Panc1 (cell line): Measurements from ENCODE around the gene CORIN. TPM values are rescaled to one million over a fixed set of nuclear protein-coding genes. Genes with fewer than 3 reads are reported as not detected.

Experiments
- ATAC-seq: fragments of 200-7000 bp; cut with Tn5 transposase; 2 replicates; pipeline ENCODE4 v1.9.1; 2020; ENCODE audit warnings: mild to moderate bottlenecking, moderate library complexity
- BruUV-seq: library from RNA; stranded (reverse); fragments of 400-500 nt; replicated peaks from 2 replicates; lab custom pipeline; 2021; lab: Mats Ljungman, UMichigan
- CTCF ChIA-PET: fragments of 300-600 bp; sonication (Branson Sonifier 250); formaldehyde crosslinking; loops from one replicate; lab custom pipeline; 2022; ENCODE audit warnings: antibody characterized with exemption; lab: Charles Lee
- POLR2A ChIA-PET: fragments of 300-600 bp; sonication (Branson Sonifier 250); formaldehyde crosslinking; loops from one replicate; lab custom pipeline; 2022; ENCODE audit warnings: antibody characterized with exemption; lab: Charles Lee
- DNase-seq: peaks from one replicate; pipeline ENCODE4 v3.0.0-alpha.2; 2010; ENCODE audit warnings: low read depth, low spot score
- H3K27ac ChIP-seq: 2 replicates; pipeline ENCODE4 v1.5.1; 2011; ENCODE audit warnings: mild to moderate bottlenecking, low read length, inconsistent platforms
- H3K27me3 ChIP-seq: fragments of 200-500 bp; sonication (Bioruptor generic); 2 replicates; pipeline ENCODE4 v1.6.0; 2014; ENCODE audit warnings: low read length, inconsistent platforms; ENCODE audit not compliant: control insufficient read depth, insufficient read depth
- H3K36me3 ChIP-seq: fragments of 200-500 bp; sonication (Bioruptor generic); 2 replicates; pipeline ENCODE4 v1.5.1; 2014; ENCODE audit warnings: inconsistent platforms, mild to moderate bottlenecking, low read length, moderate library complexity; ENCODE audit not compliant: control insufficient read depth, insufficient read depth
- H3K4me1 ChIP-seq: 2 replicates; pipeline ENCODE4 v1.5.1; 2011; ENCODE audit warnings: inconsistent platforms, mild to moderate bottlenecking, low read length, moderate library complexity; ENCODE audit not compliant: control insufficient read depth, insufficient read depth
- H3K4me3 ChIP-seq, 2 experiments: 2 replicates each; pipeline ENCODE4 v1.5.1; 2011 to 2012; ENCODE audit warnings: low read depth in 2 of 2, low read length in 2 of 2, mild to moderate bottlenecking in 2 of 2, inconsistent platforms in 1 of 2, moderate library complexity in 1 of 2
- H3K9me3 ChIP-seq: fragments of 200-500 bp; sonication (Bioruptor generic); 2 replicates; pipeline ENCODE4 v1.5.1; 2014; ENCODE audit warnings: low read depth, mild to moderate bottlenecking, inconsistent platforms, low read length, moderate library complexity; ENCODE audit not compliant: control insufficient read depth, insufficient read depth
- POLR2AphosphoS5 ChIP-seq: IDR thresholded peaks from 2 replicates; pipeline ENCODE4 v1.6.1; 2012; ENCODE audit warnings: mild to moderate bottlenecking, low read depth, low read length, moderate library complexity
- SIN3A ChIP-seq: IDR thresholded peaks from 2 replicates; pipeline ENCODE4 v1.6.1; 2012; ENCODE audit warnings: low read depth, mild to moderate bottlenecking, low read length, moderate library complexity, borderline replicate concordance; ENCODE audit not compliant: insufficient read depth
- TCF7L2 ChIP-seq: IDR thresholded peaks from 2 replicates; pipeline ENCODE4 v1.6.1; 2011; ENCODE audit warnings: mild to moderate bottlenecking, low read depth, low read length, inconsistent platforms
- in situ Hi-C: cut with HindIII; loops from 2 replicates; pipeline ENCODE4 v1.10.0; 2016; ENCODE audit warnings: low sequenced_read_pairs, low pct_unique_long_range_greater_than_20kb
- intact Hi-C: fragments of 100-400 bp; cut with micrococcal nuclease; formaldehyde crosslinking; loops from one replicate; pipeline ENCODE4 v1.10.0; 2022; ENCODE audit not compliant: unreplicated experiment
- total RNA-seq: library from RNA; stranded (reverse); gene quantifications from one replicate; pipeline ENCODE4 v1.2.1, GENCODE V29; 2021; ENCODE audit not compliant: unreplicated experiment
- TF ChIP-seq, protein P1 (sequence below): fragments of 450-650 bp; IDR thresholded peaks from 2 replicates; pipeline ENCODE4 v1.5.1; 2017; ENCODE audit warnings: mild to moderate bottlenecking
- TF ChIP-seq, protein P2 (sequence below), 2 experiments: IDR thresholded peaks; 2 replicates each; pipeline ENCODE4 v1.6.1; 2011 to 2012; ENCODE audit warnings: low read depth in 2 of 2, control low read depth in 1 of 2, low read length in 1 of 2, mild to moderate bottlenecking in 1 of 2, moderate library complexity in 1 of 2; ENCODE audit not compliant: insufficient read depth in 1 of 2

Gene CORIN
- total RNA-seq, 1 experiment from 2014 or later = not detected

DNA sequence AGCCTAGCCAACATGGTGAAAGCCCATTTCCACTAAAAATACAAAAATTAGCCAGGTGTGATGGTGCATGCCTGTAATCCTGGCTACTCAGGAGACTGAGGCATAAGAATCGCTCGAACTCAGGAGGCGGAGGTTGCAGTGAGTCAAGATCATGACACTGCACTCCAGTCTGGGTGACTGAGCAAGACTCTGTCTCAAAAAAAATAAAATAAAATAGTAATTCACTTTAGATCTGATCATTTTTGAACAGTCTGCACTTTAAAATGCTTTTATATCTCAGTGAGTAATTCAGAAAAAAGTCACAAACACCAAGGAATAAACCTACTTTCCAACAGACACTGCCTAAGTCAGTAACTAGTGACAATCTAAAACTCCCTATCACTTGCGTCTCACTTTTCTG is 25.6 kb upstream of the CORIN start:
- Histone ChIP-seq H3K27me3 (no peaks in the 10 kb centered on the region), H3K27ac (no peak overlapping the region), H3K36me3 (no peaks in the 10 kb centered on the region), H3K4me1 (no peaks in the 10 kb centered on the region), H3K4me3 (no peak overlapping the region), H3K9me3 (no peaks in the 10 kb centered on the region)
- TF ChIP-seq, protein P1, sequence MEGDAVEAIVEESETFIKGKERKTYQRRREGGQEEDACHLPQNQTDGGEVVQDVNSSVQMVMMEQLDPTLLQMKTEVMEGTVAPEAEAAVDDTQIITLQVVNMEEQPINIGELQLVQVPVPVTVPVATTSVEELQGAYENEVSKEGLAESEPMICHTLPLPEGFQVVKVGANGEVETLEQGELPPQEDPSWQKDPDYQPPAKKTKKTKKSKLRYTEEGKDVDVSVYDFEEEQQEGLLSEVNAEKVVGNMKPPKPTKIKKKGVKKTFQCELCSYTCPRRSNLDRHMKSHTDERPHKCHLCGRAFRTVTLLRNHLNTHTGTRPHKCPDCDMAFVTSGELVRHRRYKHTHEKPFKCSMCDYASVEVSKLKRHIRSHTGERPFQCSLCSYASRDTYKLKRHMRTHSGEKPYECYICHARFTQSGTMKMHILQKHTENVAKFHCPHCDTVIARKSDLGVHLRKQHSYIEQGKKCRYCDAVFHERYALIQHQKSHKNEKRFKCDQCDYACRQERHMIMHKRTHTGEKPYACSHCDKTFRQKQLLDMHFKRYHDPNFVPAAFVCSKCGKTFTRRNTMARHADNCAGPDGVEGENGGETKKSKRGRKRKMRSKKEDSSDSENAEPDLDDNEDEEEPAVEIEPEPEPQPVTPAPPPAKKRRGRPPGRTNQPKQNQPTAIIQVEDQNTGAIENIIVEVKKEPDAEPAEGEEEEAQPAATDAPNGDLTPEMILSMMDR = no peak
- TF ChIP-seq SIN3A (no peak), TCF7L2 (no peak), POLR2AphosphoS5 (no peak)
- TF ChIP-seq, protein P2, sequence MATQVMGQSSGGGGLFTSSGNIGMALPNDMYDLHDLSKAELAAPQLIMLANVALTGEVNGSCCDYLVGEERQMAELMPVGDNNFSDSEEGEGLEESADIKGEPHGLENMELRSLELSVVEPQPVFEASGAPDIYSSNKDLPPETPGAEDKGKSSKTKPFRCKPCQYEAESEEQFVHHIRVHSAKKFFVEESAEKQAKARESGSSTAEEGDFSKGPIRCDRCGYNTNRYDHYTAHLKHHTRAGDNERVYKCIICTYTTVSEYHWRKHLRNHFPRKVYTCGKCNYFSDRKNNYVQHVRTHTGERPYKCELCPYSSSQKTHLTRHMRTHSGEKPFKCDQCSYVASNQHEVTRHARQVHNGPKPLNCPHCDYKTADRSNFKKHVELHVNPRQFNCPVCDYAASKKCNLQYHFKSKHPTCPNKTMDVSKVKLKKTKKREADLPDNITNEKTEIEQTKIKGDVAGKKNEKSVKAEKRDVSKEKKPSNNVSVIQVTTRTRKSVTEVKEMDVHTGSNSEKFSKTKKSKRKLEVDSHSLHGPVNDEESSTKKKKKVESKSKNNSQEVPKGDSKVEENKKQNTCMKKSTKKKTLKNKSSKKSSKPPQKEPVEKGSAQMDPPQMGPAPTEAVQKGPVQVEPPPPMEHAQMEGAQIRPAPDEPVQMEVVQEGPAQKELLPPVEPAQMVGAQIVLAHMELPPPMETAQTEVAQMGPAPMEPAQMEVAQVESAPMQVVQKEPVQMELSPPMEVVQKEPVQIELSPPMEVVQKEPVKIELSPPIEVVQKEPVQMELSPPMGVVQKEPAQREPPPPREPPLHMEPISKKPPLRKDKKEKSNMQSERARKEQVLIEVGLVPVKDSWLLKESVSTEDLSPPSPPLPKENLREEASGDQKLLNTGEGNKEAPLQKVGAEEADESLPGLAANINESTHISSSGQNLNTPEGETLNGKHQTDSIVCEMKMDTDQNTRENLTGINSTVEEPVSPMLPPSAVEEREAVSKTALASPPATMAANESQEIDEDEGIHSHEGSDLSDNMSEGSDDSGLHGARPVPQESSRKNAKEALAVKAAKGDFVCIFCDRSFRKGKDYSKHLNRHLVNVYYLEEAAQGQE (IDR thresholded peaks at IDR 0.05; ENCODE audit: insufficient read depth in 1 of 2, low read depth in 2 of 2, low read length in 1 of 2) = no peak
- DNase-seq = no peak
- ChIA-PET CTCF (no interaction called here), POLR2A (no interaction called here)
- in situ Hi-C loops = no loop called here
- intact Hi-C loops = no loop called here
- no TSS peak for BruUV-seq
- ATAC-seq = no peak

DNA sequence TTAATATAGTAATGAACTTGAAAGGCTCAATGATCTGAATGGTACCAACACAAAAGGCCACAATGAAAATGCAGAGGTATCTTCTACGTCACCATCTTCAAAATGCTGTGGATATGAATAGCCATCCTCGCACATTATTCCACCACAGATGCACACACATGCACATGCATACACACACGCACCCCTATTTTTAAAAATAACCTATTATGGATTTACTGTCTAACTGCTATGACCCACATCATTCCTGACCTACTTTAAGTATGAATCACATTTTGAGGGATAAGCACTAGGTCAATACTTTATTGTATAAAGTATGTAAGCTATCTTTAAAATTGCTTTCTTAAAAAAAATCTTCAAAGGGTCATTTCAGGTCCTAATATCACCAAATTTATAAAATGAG is 24.4 kb upstream of the CORIN start:
- CTCF ChIA-PET = no interaction called here
- ATAC-seq = no peak

More for the DNA sequence above, 24.4 kb upstream of the CORIN start:
- no peaks in the 10 kb centered on the region for H3K9me3 ChIP-seq
- BruUV-seq = no TSS peak
- in situ Hi-C loops (no loop called here), intact Hi-C loops (no loop called here)
- no peaks in the 10 kb centered on the region for H3K36me3 ChIP-seq
- DNase-seq = no peak
- TF ChIP-seq, protein P2 (IDR thresholded peaks at IDR 0.05; ENCODE audit: insufficient read depth in 1 of 2, low read depth in 2 of 2, low read length in 1 of 2) = no peak
- TF ChIP-seq SIN3A = no peak
- TF ChIP-seq, protein P1 = no peak
- TF ChIP-seq TCF7L2 = no peak
- no peak for TF ChIP-seq POLR2AphosphoS5
- no peaks in the 10 kb centered on the region for H3K27me3 ChIP-seq
- no peaks in the 10 kb centered on the region for H3K4me1 ChIP-seq
- H3K4me3 ChIP-seq = no peak overlapping the region
- POLR2A ChIA-PET = no interaction called here
- no peak overlapping the region for H3K27ac ChIP-seq
